NCI-H82 treated with DMSO at 0.1 percent for 48 hours (cell line): ENCODE measurements around the gene SH3PXD2B.
"Not testable (repeated sequence)": the region's sequence is repeated elsewhere in the genome, so short reads cannot be mapped to it uniquely, and the experiment has no call there.

Experiments
- DNase-seq: peaks from one replicate; lab custom pipeline; 2025; ENCODE audit not compliant: unreplicated experiment; lab: John Stamatoyannopoulos, UW

Gene SH3PXD2B

GRCh38 chr5:172373680-172374079 lies 80.6 kb downstream of the SH3PXD2B start:
- no peak for DNase-seq

DNA sequence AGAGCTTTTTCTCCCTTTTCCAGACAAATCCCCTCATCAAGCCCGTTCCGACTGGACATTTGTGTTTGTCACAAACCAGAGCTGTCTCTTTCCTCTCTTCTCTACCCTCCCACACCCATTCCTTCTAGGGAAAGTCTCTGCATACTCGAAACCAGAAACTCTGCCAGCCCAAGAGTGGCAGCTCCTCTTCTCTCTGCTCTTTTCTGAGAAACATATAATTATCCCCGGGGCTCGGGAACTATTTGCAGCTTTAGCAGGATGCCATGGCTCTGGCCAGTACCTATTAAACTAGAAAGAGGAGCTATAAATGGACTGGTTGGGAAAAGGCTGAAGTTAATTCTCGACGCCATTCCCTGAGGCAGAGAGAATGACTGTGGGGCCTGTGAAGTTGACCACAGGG lies 82.6 kb downstream of the SH3PXD2B start:
- no peak for DNase-seq

- DNase-seq, result no peak
These were observed 83.4 kb downstream of the SH3PXD2B start for GRCh38 chr5:172370648-172371545.

DNA sequence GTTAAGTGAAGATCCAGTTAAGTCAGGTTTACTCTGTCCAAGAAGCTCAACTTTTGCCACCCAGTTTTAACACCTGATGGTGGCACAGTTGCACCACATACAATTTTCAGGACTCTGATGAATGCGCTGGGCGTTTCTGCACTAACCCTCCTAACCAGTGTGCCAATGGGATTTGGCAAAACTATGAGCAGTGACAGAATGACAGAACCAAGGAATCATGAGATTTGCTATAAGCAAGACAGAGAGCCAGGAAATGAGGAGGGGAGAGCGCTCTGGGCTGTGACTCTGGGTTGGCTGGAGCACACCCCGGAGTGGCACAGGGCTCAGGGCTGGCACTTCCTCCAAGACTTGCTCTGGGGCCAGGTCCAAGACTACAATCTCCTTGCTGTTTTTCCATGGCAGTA lies 84.1 kb downstream of the SH3PXD2B start:
- no peak for DNase-seq

GRCh38 chr5:172368699-172369098 lies 85.6 kb downstream of the SH3PXD2B start:
- DNase-seq, result not testable (repeated sequence)

DNA sequence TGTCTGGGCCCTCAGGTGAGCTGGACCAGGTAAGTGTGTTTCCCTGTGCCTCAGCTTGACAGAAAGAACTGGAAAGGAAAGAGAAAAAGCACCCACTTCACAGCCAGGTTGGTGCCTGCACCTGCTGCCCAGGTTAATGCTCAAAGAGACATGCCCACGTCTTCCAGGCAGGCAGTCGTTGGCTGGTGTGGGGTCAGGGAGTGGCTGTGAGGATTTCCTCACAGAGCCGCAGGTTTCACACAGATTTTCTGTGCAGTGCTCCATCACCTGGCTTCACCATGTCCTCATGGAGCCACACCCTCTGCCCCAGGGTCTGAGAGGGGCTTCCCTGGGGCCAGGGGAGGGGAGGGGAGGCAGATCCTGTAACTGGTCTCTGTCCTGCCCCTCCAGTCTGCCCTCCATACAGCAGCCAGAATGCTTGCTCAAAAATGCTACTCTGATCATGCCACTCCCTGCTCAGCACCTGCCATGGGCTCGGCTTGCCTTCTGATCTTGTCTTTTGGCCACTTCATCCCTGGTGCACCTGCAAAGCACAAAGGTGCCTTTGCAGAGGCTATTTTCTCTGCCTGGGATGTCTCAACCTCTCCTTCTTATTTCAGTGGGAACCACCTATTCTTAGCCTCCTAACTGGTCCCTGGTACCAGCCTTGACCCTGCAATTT lies 88.2 kb downstream of the SH3PXD2B start:
- DNase-seq, result no peak

GRCh38 chr5:172364773-172365172 lies 89.6 kb downstream of the SH3PXD2B start:
- DNase-seq, result no peak

GRCh38 chr5:172362755-172363154 lies 91.6 kb downstream of the SH3PXD2B start:
- no peak for DNase-seq

- no peak for DNase-seq
These were observed 92.6 kb downstream of the SH3PXD2B start for GRCh38 chr5:172361566-172362238.

DNA sequence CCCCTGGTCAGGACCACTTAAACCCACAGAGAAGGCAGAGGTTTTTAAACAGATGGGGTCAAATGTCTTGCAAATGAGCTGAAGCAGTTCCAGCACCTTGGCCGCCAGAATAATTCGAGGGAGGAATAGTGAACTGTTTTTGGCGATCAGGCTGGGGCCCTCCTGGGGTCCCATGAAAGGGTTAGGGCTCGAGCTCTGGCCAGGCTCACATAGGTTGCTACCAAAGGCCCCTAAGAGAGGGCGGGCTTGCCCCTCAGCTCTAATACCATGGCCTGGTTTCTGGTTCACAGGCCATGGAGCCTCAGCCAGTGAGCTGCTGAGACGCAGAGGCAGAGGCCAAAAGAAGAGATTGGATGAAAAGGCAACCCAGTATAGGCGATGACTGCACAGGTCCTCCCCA lies 96.0 kb downstream of the SH3PXD2B start:
- no peak for DNase-seq

DNA sequence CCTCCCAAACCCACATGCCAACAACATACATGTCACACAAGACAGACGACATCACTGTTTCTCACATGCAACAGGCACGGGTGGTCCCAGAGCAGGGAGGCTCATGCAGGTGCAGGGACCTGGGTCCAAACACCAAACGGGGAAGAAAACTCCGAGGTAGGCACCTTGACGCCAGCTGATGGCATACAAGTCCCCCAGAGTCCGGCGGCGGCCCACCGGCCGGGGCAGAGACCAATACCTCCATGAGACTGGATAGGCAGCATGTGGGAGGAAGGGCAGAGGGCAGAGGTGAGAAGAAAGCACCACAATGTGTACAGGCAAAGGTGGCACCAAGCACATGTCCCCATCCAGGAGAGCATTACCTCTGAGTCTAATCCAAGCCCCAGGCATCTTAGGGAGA lies 97.8 kb downstream of the SH3PXD2B start:
- no peak for DNase-seq

DNA sequence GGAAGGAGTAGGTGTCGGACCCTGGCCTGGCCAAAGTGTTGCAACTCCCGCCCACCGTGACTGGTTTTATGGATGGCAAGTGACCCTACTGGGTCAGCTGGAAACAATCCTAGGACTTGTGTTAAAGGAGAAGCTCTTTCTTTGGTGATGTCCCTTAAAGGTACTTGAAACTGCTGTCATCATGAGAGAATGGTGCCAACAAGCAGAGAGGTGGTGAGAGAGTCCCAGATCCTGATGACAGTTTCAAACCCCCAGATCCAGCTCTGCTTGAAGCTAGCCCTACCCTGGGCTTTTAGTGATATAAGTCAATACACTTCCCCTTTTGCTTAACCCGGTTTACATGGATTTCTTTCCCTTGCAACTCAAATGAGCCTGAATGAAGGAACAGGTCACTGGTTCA lies 98.3 kb downstream of the SH3PXD2B start:
- DNase-seq, result no peak

DNA sequence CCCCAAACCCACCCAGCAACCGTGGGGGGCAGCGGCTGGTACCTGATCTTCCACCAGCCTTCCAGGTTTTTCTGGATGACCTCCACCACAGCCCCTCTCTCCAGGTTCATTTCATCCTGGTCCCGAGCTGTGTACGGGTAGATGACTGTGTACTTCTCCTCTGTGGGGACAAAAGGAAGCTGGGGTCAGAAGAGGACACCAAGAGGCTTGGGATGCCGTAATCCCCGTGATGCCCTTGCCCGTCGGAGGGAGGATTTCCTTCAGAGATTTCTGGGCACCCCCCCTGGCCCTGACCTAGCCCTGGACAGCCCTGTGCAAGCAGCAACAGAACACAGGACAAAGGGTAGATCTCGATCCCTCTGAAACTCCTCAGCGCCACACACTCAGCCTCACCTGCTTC lies 100.5 kb downstream of the SH3PXD2B start:
- DNase-seq, result no peak

GRCh38 chr5:172353271-172353812 lies 101.0 kb downstream of the SH3PXD2B start:
- no peak for DNase-seq

- not testable (repeated sequence) for DNase-seq
These were observed 101.8 kb downstream of the SH3PXD2B start for GRCh38 chr5:172352526-172352925.

- no peak for DNase-seq
These were observed 103.0 kb downstream of the SH3PXD2B start for GRCh38 chr5:172351240-172351778.

GRCh38 chr5:172350212-172351181 lies 103.8 kb downstream of the SH3PXD2B start:
- DNase-seq, result peak; percentile 12

- not testable (repeated sequence) for DNase-seq
These were observed 105.6 kb downstream of the SH3PXD2B start for GRCh38 chr5:172348733-172349132.

GRCh38 chr5:172348084-172348483 lies 106.2 kb downstream of the SH3PXD2B start:
- DNase-seq, result no peak

- DNase-seq, result no peak
These were observed 106.8 kb downstream of the SH3PXD2B start for GRCh38 chr5:172347496-172348052.
